GM12801 (cell line): ENCODE measurements around the gene IYD.

ENCODE experiments used
- CTCF ChIP-seq: IDR thresholded peaks from one replicate; pipeline ENCODE4 v1.5.1; 2011; ENCODE audit warnings: control low read depth; ENCODE audit not compliant: insufficient read length; ENCODE audit errors: extremely low read depth

IYD gene

GRCh38 chr6:150327117-150327774 is 41.6 kb upstream of the IYD start:
- TF ChIP-seq CTCF, result no peak

GRCh38 chr6:150328744-150329405 is 39.9 kb upstream of the IYD start:
- TF ChIP-seq CTCF, result no peak

- TF ChIP-seq CTCF, result no peak
Measured at GRCh38 chr6:150331344-150331743, 37.5 kb upstream of the IYD start.

- TF ChIP-seq CTCF, result no peak
Measured at GRCh38 chr6:150332939-150333584, 35.8 kb upstream of the IYD start.

- no peak for TF ChIP-seq CTCF
Measured at GRCh38 chr6:150333585-150333941, 35.2 kb upstream of the IYD start.

GRCh38 chr6:150334790-150335783 is 33.7 kb upstream of the IYD start:
- TF ChIP-seq CTCF, result no peak

- TF ChIP-seq CTCF, result no peak
Measured at GRCh38 chr6:150336299-150336698, 32.5 kb upstream of the IYD start.
